ENCODE data around the gene VWA5B1. TPM values are rescaled to one million over a fixed set of nuclear protein-coding genes. Genes with fewer than 3 reads are reported as not detected.

Gene VWA5B1
- total RNA-seq, 4 donors from 2014 or later: not detected

DNA sequence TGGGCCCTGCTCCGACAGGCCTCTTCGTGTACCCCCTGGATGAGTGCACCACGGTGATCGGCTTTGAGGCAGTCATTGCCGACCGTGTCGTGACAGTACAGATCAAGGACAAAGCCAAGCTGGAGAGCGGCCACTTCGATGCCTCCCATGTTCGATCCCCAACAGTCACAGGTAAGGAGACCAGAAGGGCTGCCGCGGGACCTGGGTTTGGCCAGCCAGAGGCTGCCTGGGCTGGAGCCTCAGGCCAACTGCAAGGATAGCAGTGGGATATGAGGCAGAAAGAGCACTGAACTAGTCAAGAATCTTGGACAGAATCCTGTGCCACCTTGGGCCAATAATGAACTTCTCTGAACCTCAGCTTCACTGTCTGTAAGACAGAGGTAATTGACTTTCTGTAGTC, 22.1 kb downstream of the VWA5B1 start:
- H3K4me3 ChIP-seq: no peak overlapping the region
- TF ChIP-seq, protein P1, sequence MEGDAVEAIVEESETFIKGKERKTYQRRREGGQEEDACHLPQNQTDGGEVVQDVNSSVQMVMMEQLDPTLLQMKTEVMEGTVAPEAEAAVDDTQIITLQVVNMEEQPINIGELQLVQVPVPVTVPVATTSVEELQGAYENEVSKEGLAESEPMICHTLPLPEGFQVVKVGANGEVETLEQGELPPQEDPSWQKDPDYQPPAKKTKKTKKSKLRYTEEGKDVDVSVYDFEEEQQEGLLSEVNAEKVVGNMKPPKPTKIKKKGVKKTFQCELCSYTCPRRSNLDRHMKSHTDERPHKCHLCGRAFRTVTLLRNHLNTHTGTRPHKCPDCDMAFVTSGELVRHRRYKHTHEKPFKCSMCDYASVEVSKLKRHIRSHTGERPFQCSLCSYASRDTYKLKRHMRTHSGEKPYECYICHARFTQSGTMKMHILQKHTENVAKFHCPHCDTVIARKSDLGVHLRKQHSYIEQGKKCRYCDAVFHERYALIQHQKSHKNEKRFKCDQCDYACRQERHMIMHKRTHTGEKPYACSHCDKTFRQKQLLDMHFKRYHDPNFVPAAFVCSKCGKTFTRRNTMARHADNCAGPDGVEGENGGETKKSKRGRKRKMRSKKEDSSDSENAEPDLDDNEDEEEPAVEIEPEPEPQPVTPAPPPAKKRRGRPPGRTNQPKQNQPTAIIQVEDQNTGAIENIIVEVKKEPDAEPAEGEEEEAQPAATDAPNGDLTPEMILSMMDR (IDR thresholded peaks at IDR 0.05): no peak
- no peak for TF ChIP-seq POLR2A (IDR thresholded peaks at IDR 0.05)
- intact Hi-C loops (cut with DNase I): no loop called here
- H3K9me3 ChIP-seq: no peaks in the 10 kb centered on the region
- peaks cover 0 to 37% (median 0%) of the 10 kb centered on the region in 4 donors for H3K27me3 ChIP-seq
- H3K27ac ChIP-seq: no peak overlapping the region
- DNase-seq: no peak
- no peaks in the 10 kb centered on the region for H3K4me1 ChIP-seq
- 92% methylated on average over 5 of the region's 12 CpGs; no CpG with 5 or more reads in 1 of the 2 donors for WGBS, 2 donors
- H3K36me3 ChIP-seq: no peaks in the 10 kb centered on the region

DNA sequence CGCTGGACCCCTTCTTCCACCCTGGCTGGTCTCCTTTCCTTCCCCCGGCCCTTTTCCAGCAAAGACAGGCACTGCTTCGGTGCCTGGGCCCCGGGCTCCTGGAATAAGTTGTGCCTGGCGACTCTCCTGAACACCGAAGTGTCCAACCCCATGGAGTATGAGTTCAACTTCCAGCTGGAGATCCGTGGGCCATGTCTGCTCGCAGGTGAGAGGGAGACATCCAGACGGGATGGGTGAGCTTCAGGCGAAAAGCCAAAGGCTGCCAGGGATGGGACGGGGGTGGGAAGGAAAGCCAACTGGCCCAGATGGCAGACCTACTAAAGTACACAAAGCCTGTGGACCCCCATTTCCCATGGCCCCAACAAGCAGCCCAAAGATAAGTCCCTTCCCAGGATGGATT, 26.8 kb downstream of the VWA5B1 start:
- WGBS, 2 donors: 83 to 86% methylated on average over 7 to 8 of the region's 11 CpGs
- no peak for DNase-seq
- no peaks in the 10 kb centered on the region for H3K36me3 ChIP-seq
- no peak overlapping the region for H3K4me3 ChIP-seq
- no peak overlapping the region for H3K27ac ChIP-seq
- peaks cover 0 to 61% (median 0%) of the 10 kb centered on the region in 4 donors for H3K27me3 ChIP-seq
- H3K9me3 ChIP-seq: no peaks in the 10 kb centered on the region
- intact Hi-C loops (cut with DNase I): no loop called here
- no peak for TF ChIP-seq POLR2A (IDR thresholded peaks at IDR 0.05)
- TF ChIP-seq, protein P1 (IDR thresholded peaks at IDR 0.05): no peak
- no peaks in the 10 kb centered on the region for H3K4me1 ChIP-seq

- Histone ChIP-seq H3K27me3 (peaks cover 0 to 63% (median 0%) of the 10 kb centered on the region in 4 donors), H3K36me3 (no peaks in the 10 kb centered on the region), H3K9me3 (no peaks in the 10 kb centered on the region), H3K4me3 (no peak overlapping the region), H3K27ac (no peak overlapping the region), H3K4me1 (no peaks in the 10 kb centered on the region)
- 83% methylated on average over 9 of the region's 14 CpGs; no CpG with 5 or more reads in 1 of the 2 donors for WGBS, 2 donors
- TF ChIP-seq POLR2A (IDR thresholded peaks at IDR 0.05): no peak
- intact Hi-C loops (cut with DNase I): no loop called here
- DNase-seq: no peak
Observed at GRCh38 chr1:20318521-20318920, 27.8 kb downstream of the VWA5B1 start.

DNA sequence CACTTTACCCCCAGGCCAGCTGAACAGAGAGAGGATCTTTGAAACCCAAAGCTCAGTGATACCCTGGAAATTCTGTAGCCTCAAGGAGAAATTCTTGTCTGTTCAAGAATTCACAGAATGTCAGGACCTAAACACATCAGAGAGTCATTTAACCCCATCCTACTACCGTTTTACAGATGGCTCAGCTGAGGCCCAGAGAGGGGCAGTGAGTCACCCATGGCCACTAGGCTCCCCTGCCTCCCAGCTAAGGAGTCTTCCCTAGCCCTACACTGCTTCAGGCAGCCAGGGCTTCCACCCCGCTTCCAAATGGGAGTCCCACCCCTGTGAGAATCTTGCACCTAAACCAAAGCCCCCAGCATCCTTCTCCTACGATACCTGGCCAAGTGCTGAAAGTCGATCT, 28.3 kb downstream of the VWA5B1 start:
- Histone ChIP-seq H3K4me1 (no peaks in the 10 kb centered on the region), H3K27ac (no peak overlapping the region), H3K4me3 (no peak overlapping the region), H3K9me3 (no peaks in the 10 kb centered on the region), H3K36me3 (no peaks in the 10 kb centered on the region), H3K27me3 (peaks cover 0 to 64% (median 0%) of the 10 kb centered on the region in 4 donors)
- WGBS, 2 donors: 65 to 90% methylated on average over 3 to 4 of the region's 4 CpGs
- intact Hi-C loops (cut with DNase I): no loop called here
- TF ChIP-seq POLR2A (IDR thresholded peaks at IDR 0.05): no peak
- TF ChIP-seq, protein P1 (IDR thresholded peaks at IDR 0.05): no peak
- DNase-seq: no peak

DNA sequence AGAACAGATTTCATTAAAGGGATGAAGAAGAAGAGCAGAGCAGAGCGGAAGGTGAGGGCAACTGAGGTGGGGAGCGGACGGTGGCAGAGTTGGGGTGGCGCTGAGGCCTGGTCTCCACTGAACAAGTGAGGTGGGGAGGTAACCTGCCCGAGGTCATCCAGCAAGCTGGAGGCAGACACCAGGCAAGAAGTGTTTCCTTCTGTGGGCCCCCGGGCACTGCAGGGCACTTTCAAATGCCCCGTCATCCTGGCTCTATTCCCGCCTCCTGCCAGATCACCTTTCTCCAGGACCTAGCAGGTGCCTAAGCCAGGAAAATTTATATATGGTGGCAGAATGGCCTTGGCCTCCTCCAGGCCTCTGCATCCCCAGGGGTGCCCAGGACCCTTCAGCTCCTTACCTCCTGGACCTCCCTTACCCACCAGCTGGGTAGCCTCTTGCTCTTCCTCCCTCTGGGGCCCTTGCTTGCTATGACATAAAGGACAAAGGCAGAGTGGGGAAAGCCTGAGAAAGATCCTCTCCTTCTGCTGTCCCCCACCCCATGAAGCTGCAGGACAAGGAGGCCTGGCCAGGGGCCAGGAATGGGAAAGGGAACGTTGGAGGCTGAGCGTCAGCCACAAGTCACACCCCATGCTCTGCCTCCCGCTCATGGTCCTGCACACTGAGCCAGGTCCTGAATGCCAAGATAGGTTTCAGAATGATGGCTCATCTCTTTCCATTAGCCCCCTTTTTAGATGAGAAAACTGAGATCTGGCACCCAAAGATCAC, 29.0 kb downstream of the VWA5B1 start:
- H3K36me3 ChIP-seq: no peaks in the 10 kb centered on the region
- H3K27me3 ChIP-seq: peaks cover 0 to 65% (median 0%) of the 10 kb centered on the region in 4 donors
- no peak for DNase-seq
- H3K9me3 ChIP-seq: no peaks in the 10 kb centered on the region
- 71 to 83% methylated on average over 10 to 11 of the region's 11 CpGs for WGBS, 2 donors
- H3K4me1 ChIP-seq: no peaks in the 10 kb centered on the region
- intact Hi-C loops (cut with DNase I): no loop called here
- H3K4me3 ChIP-seq: no peak overlapping the region
- TF ChIP-seq POLR2A (IDR thresholded peaks at IDR 0.05): no peak
- TF ChIP-seq, protein P1 (IDR thresholded peaks at IDR 0.05): no peak
- no peak overlapping the region for H3K27ac ChIP-seq
